Endothelial cell of umbilical vein (primary cell): Measurements from ENCODE around the gene NRDE2. TPM values are rescaled to one million over a fixed set of nuclear protein-coding genes. Genes with fewer than 3 reads are reported as not detected.

Experiments
- BruUV-seq: library from RNA; stranded (reverse); fragments of 400-500 nt; replicated peaks from 2 replicates; lab custom pipeline; 2021; lab: Mats Ljungman, UMichigan
- CTCF ChIA-PET: fragments of 300-600, 350-600 bp; sonication (Branson Sonifier 250); formaldehyde crosslinking; loops from one replicate; lab custom pipeline; 2021; ENCODE audit warnings: antibody characterized with exemption, inconsistent platforms; lab: Charles Lee
- POLR2A ChIA-PET: fragments of 300-600, 350-600 bp; sonication (Branson Sonifier 250); formaldehyde crosslinking; loops from one replicate; lab custom pipeline; 2021; ENCODE audit warnings: antibody characterized with exemption, inconsistent platforms; lab: Charles Lee
- DNase-seq: peaks from one replicate; pipeline ENCODE4 v3.0.0-alpha.2; 2011; ENCODE audit warnings: low read depth, low spot score
- FAIRE-seq: peaks from 2 replicates; lab custom pipeline; 2011; peaks lifted over from hg19 to GRCh38; lab: Jason Lieb, UNC
- H2AFZ ChIP-seq: 2 replicates; pipeline ENCODE4 v1.6.0; 2012; ENCODE audit warnings: low read depth, low read length, control low read depth, inconsistent platforms
- H3K27ac ChIP-seq: 2 replicates; pipeline ENCODE4 v1.5.1; 2011; ENCODE audit warnings: low read depth, mild to moderate bottlenecking, control low read depth, low read length, moderate library complexity; ENCODE audit not compliant: insufficient read depth
- H3K27me3 ChIP-seq, 2 experiments: 2 replicates each; pipeline versions ENCODE4 v1.6.0 to v1.6.1; 2011; ENCODE audit warnings: low read length in 2 of 2, mixed read lengths in 1 of 2; ENCODE audit not compliant: control insufficient read depth in 2 of 2, insufficient read depth in 2 of 2
- H3K36me3 ChIP-seq, 2 experiments: 2 replicates in 1 of 2; 3 replicates in 1 of 2; pipeline ENCODE4 v1.5.1; 2011; ENCODE audit warnings: low read length in 2 of 2, mild to moderate bottlenecking in 1 of 2, moderate library complexity in 1 of 2; ENCODE audit not compliant: control insufficient read depth in 2 of 2, insufficient read depth in 2 of 2; ENCODE audit errors: extremely low read depth in 1 of 2
- H3K4me1 ChIP-seq: 3 replicates; pipeline ENCODE4 v1.5.1; 2011; ENCODE audit warnings: mild to moderate bottlenecking, low read length; ENCODE audit not compliant: control insufficient read depth, insufficient read depth; ENCODE audit errors: extremely low read depth
- H3K4me2 ChIP-seq: 2 replicates; pipeline ENCODE4 v1.6.1; 2011; ENCODE audit warnings: low read length, control low read depth, mixed read lengths; ENCODE audit not compliant: insufficient read depth
- H3K4me3 ChIP-seq, 3 experiments: fragments of 200-600 bp in 1 of 3; sonication (generic), shearing (Covaris generic) in 1 of 3; replicated peaks in 1 of 3; 2 replicates each; pipeline ENCODE4 v1.5.1; 2011 to 2016; ENCODE audit warnings: control low read depth in 3 of 3, low read length in 3 of 3, mild to moderate bottlenecking in 2 of 3, inconsistent platforms in 1 of 3, low read depth in 1 of 3, moderate library complexity in 1 of 3; ENCODE audit not compliant: insufficient read depth in 1 of 3
- H3K79me2 ChIP-seq: 2 replicates; pipeline ENCODE4 v1.6.0; 2012; ENCODE audit warnings: low read length, inconsistent platforms; ENCODE audit not compliant: control insufficient read depth, insufficient read depth
- H3K9ac ChIP-seq: replicated peaks from 2 replicates; pipeline ENCODE3; 2011; ENCODE audit warnings: low read length, control low read depth; ENCODE audit not compliant: insufficient read depth; ENCODE audit errors: extremely low read depth
- H3K9me1 ChIP-seq: replicated peaks from 3 replicates; pipeline ENCODE4 v1.6.0; 2011; ENCODE audit warnings: mild to moderate bottlenecking, low read length; ENCODE audit not compliant: control insufficient read depth, insufficient read depth; ENCODE audit errors: extremely low read depth
- H3K9me3 ChIP-seq: replicated peaks from 2 replicates; pipeline ENCODE4 v1.5.1; 2012; ENCODE audit warnings: low read length, inconsistent platforms; ENCODE audit not compliant: control insufficient read depth, insufficient read depth
- H4K20me1 ChIP-seq: replicated peaks from 2 replicates; pipeline ENCODE3; 2011; ENCODE audit warnings: mild to moderate bottlenecking, low read length; ENCODE audit not compliant: control insufficient read depth, insufficient read depth; ENCODE audit errors: extremely low read depth
- CTCF ChIP-seq, 2 donors: IDR thresholded peaks; 1 replicate in 1 of 2; 2 replicates in 1 of 2; pipeline ENCODE4 v1.5.1; 2011; ENCODE audit warnings: low read length in 2 of 2, mild to moderate bottlenecking in 2 of 2, moderate library complexity in 2 of 2, control low read depth in 1 of 2, inconsistent platforms in 1 of 2, low read depth in 1 of 2; ENCODE audit not compliant: insufficient read depth in 1 of 2; ENCODE audit errors: extremely low read depth in 1 of 2
- EZH2 ChIP-seq: IDR thresholded peaks from 2 replicates; pipeline ENCODE4 v1.6.1; 2012; ENCODE audit warnings: borderline replicate concordance, low read depth, mild to moderate bottlenecking, moderate library complexity, low read length, inconsistent platforms; ENCODE audit not compliant: severe bottlenecking
- FOS ChIP-seq: IDR thresholded peaks from 2 replicates; pipeline ENCODE4 v1.6.1; 2011; ENCODE audit warnings: mild to moderate bottlenecking, low read length, moderate library complexity, borderline replicate concordance; ENCODE audit not compliant: insufficient read depth
- GATA2 ChIP-seq: IDR thresholded peaks from 2 replicates; pipeline ENCODE4 v1.7.0; 2011; ENCODE audit warnings: low read depth, mild to moderate bottlenecking, moderate library complexity, mixed read lengths, low read length; ENCODE audit not compliant: insufficient read length, insufficient read depth
- JUN ChIP-seq: IDR thresholded peaks from 2 replicates; pipeline ENCODE4 v1.6.1; 2011; ENCODE audit warnings: borderline replicate concordance, low read depth; ENCODE audit not compliant: insufficient read length, insufficient read depth
- MYC ChIP-seq: IDR thresholded peaks from one replicate; pipeline ENCODE4 v1.6.1; 2011; ENCODE audit warnings: mild to moderate bottlenecking, low read depth, low read length
- POLR2A ChIP-seq: IDR thresholded peaks from 2 replicates; pipeline ENCODE4 v1.6.1; 2012; ENCODE audit warnings: low read depth, mild to moderate bottlenecking, control low read depth, low read length
- POLR2AphosphoS5 ChIP-seq: IDR thresholded peaks from 2 replicates; pipeline ENCODE4 v1.6.1; 2012; ENCODE audit warnings: low read depth, mild to moderate bottlenecking, control low read depth, low read length, moderate library complexity; ENCODE audit not compliant: insufficient read depth
- dilution Hi-C: fragments of 300-500 bp; cut with MboI; formaldehyde crosslinking; loops from one replicate; pipeline ENCODE4 v1.15.0; 2019; ENCODE audit warnings: low sequenced_read_pairs; ENCODE audit not compliant: extremely low pct_ligation_motif_present
- intact Hi-C: fragments of 100-400 bp; cut with micrococcal nuclease; formaldehyde crosslinking; loops from one replicate; pipeline ENCODE4 v1.10.0; 2022
- polyA plus RNA-seq, 4 experiments: library from polyadenylated mRNA; depleted of rRNA in 3 of 4; stranded (reverse) in 3 of 4; unstranded in 1 of 4; fragments of >200 nt; gene quantifications; 2 replicates each; pipeline versions ENCODE4 v1.2.1 to v1.2.3, GENCODE V29; 2011 to 2012; ENCODE audit warnings: missing spikeins in 1 of 4
- total RNA-seq: library from RNA; stranded (reverse); gene quantifications from 2 replicates; pipeline ENCODE4 v1.2.3, GENCODE V29; 2021
- TF ChIP-seq, protein P1 (sequence below): IDR thresholded peaks from 2 replicates; pipeline ENCODE4 v1.6.1; 2011; ENCODE audit not compliant: insufficient read depth, insufficient read length

The NRDE2 gene
- total and polyA plus RNA-seq, 2 donors (not counting 3 experiments of a cell fraction or from before 2014, with no cell fraction given): 8.5 to 22.1 TPM

DNA sequence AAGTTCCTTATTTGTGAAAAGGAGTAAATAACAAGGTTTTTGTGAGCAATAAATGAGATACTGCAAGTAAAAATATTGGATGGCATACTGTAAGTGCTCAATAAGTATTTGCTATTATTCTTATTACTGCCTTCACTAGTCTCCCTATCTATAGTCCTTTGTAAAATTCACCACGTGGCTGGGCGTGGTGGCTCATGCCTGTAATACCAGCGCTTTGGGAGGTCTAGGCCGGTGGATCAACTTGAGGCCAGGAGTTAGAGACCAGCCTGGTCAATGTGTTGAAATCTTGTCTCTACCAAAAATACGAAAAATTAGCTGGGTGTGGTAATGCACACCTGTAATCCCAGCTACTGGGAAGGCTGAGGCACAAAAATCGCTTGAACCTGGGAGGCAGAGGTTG is 46.5 kb upstream of the NRDE2 start:
- DNase-seq (no peak), FAIRE-seq (no peak)
- H4K20me1 ChIP-seq: no peaks in the 10 kb centered on the region
- CTCF ChIA-PET: no interaction called here
- no TSS peak for BruUV-seq
- POLR2A ChIA-PET: no interaction called here
- no peak overlapping the region for H3K4me3 ChIP-seq
- no peaks in the 10 kb centered on the region for H3K9me3 ChIP-seq
- dilution Hi-C loops (no loop called here), intact Hi-C loops (no loop called here)
- no peak overlapping the region for H3K4me2 ChIP-seq
- H3K4me1 ChIP-seq: peaks cover 3% of the 10 kb centered on the region
- H3K9ac ChIP-seq: no peak overlapping the region
- H3K79me2 ChIP-seq: no peaks in the 10 kb centered on the region
- no peak overlapping the region for H2AFZ ChIP-seq
- TF ChIP-seq POLR2AphosphoS5 (no peak), MYC (no peak), EZH2 (no peak)
- no peaks in the 10 kb centered on the region for H3K36me3 ChIP-seq
- no peak overlapping the region for H3K27ac ChIP-seq
- H3K27me3 ChIP-seq: peaks cover 0 to 2% of the 10 kb centered on the region in 2 experiments
- no peaks in the 10 kb centered on the region for H3K9me1 ChIP-seq

- ChIA-PET POLR2A (no interaction called here), CTCF (no interaction called here)
- Histone ChIP-seq H3K9me1 (no peaks in the 10 kb centered on the region), H4K20me1 (no peaks in the 10 kb centered on the region), H3K79me2 (no peaks in the 10 kb centered on the region), H3K4me1 (no peaks in the 10 kb centered on the region), H3K36me3 (no peaks in the 10 kb centered on the region), H3K9me3 (no peaks in the 10 kb centered on the region), H3K27ac (no peak overlapping the region), H3K4me3 (no peak overlapping the region), H3K27me3 (peaks cover 0 to 2% of the 10 kb centered on the region in 2 experiments), H2AFZ (no peak overlapping the region), H3K4me2 (no peak overlapping the region), H3K9ac (no peak overlapping the region)
- dilution Hi-C loops: no loop called here
- BruUV-seq: no TSS peak
- FAIRE-seq: no peak
- TF ChIP-seq CTCF (IDR thresholded peaks at IDR 0.05; ENCODE audit: extremely low read depth in 1 of 2, insufficient read depth in 1 of 2, low read depth in 1 of 2, low read length in 2 of 2) (no peak), POLR2A (no peak), EZH2 (no peak), MYC (no peak), GATA2 (no peak), FOS (no peak), JUN (no peak), POLR2AphosphoS5 (no peak)
- TF ChIP-seq, protein P1, sequence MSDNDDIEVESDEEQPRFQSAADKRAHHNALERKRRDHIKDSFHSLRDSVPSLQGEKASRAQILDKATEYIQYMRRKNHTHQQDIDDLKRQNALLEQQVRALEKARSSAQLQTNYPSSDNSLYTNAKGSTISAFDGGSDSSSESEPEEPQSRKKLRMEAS: no peak
- DNase-seq: no peak
- intact Hi-C loops: no loop called here
Observed at GRCh38 chr14:90375934-90376333, 44.2 kb upstream of the NRDE2 start.
